ENCODE data around the gene HSH2D. TPM values are rescaled to one million over a fixed set of nuclear protein-coding genes. Genes with fewer than 3 reads are reported as not detected.

The HSH2D gene
- total and polyA plus RNA-seq, 2 of the 13 experiments (the other 11 are each of a cell fraction or from before 2014, with no cell fraction given) = 0.69 to 3.2 TPM

GRCh38 chr19:16154557-16154956, 11.1 kb downstream of the HSH2D start:
- POLR2A ChIA-PET = no interaction called here
- no peak overlapping the region for H3K4me2 ChIP-seq (ENCODE audit: low read depth, low read length)
- no peak overlapping the region for H3K9ac ChIP-seq (ENCODE audit: insufficient read depth, low read depth, low read length)
- H3K79me2 ChIP-seq (ENCODE audit: insufficient read depth, low read length) = no peaks in the 10 kb centered on the region
- no peaks in the 10 kb centered on the region for H3K27me3 ChIP-seq (ENCODE audit: control insufficient read depth in 1 of 2, insufficient read depth in 2 of 2, low read length in 2 of 2)
- intact Hi-C loops (cut with micrococcal nuclease; ENCODE audit: unreplicated experiment) (no loop called here), in situ Hi-C loops (cut with HindIII; ENCODE audit: extremely low pct_ligation_motif_present, low pct_unique_long_range_greater_than_20kb) (loop anchor here (25.0 kb wide), 1 partner anchor 517 kb away; the partner anchor contains the start of gene CYP4F3)
- H2AFZ ChIP-seq (ENCODE audit: low read length) = no peak overlapping the region
- ATAC-seq = no peak
- no peaks in the 10 kb centered on the region for H4K20me1 ChIP-seq (ENCODE audit: insufficient read depth, low read length)
- CTCF ChIA-PET (ENCODE audit: low intra/inter-chr PET ratio, low total read pairs) = no interaction called here
- H3K4me1 ChIP-seq (ENCODE audit: insufficient read depth, low read length) = no peaks in the 10 kb centered on the region
- WGBS (ENCODE audit: low lambda C conversion rate) = 89% methylated on average over 7 of the region's 8 CpGs
- H3K27ac ChIP-seq (ENCODE audit: extremely low read length, insufficient read depth, low read length) = no peak overlapping the region
- no peak for TF ChIP-seq ZNF317 (CRISPR knock-in tag; IDR thresholded peaks at IDR 0.05)
- TF ChIP-seq TMF1 (CRISPR knock-in tag; IDR thresholded peaks at IDR 0.05; ENCODE audit: low read depth) = no peak
- TF ChIP-seq ZNF792 (CRISPR knock-in tag; IDR thresholded peaks at IDR 0.05) = no peak
- TF ChIP-seq ZNF543 (CRISPR knock-in tag; IDR thresholded peaks at IDR 0.05) = no peak
- TF ChIP-seq ZNF205 (CRISPR knock-in tag; IDR thresholded peaks at IDR 0.05) = no peak
- no peak for TF ChIP-seq ZNF3 (CRISPR knock-in tag; IDR thresholded peaks at IDR 0.05)
- TF ChIP-seq ZNF607 (CRISPR knock-in tag; IDR thresholded peaks at IDR 0.05; ENCODE audit: borderline replicate concordance) = no peak
- TF ChIP-seq ZKSCAN5 (CRISPR knock-in tag; IDR thresholded peaks at IDR 0.05) = no peak
- no peak for TF ChIP-seq FLYWCH1 (CRISPR knock-in tag; IDR thresholded peaks at IDR 0.05)
- no peak for TF ChIP-seq SOX13 (IDR thresholded peaks at IDR 0.05)
- no peak for TF ChIP-seq SOX13 (CRISPR knock-in tag; conservative IDR thresholded peaks at IDR 0.05 in 1 of 2, IDR thresholded peaks at IDR 0.05 in 1 of 2)
- TF ChIP-seq KLF13 (CRISPR knock-in tag; IDR thresholded peaks at IDR 0.05) = no peak
- TF ChIP-seq ZNF143 (CRISPR knock-in tag; IDR thresholded peaks at IDR 0.05) = no peak
- TF ChIP-seq IKZF1 (IDR thresholded peaks at IDR 0.05) = no peak
- no peak for TF ChIP-seq NR2F6 (IDR thresholded peaks at IDR 0.05)
- no peak for TF ChIP-seq NR2F6 (CRISPR knock-in tag; IDR thresholded peaks at IDR 0.05)
- H3K36me3 ChIP-seq (replicated peaks in 1 of 2; ENCODE audit: control insufficient read depth in 1 of 2, insufficient read depth in 2 of 2, low read length in 2 of 2) = no peaks in the 10 kb centered on the region; a peak in 1 of 5 replicates
- DNase-seq (ENCODE audit: low spot score) = no peak
- H3K4me3 ChIP-seq (replicated peaks in 1 of 3; ENCODE audit: insufficient read depth in 1 of 3, low read depth in 2 of 3, low read length in 3 of 3) = no peak overlapping the region
- H3K9me3 ChIP-seq (ENCODE audit: low read length) = no peaks in the 10 kb centered on the region
- FAIRE-seq = no peak
- BruUV-seq (replicated peaks) = no TSS peak
